ENCODE measurements around the gene OR2A5. TPM values are rescaled to one million over a fixed set of nuclear protein-coding genes. Genes with fewer than 3 reads are reported as not detected.

OR2A5 gene
- total RNA-seq, 4 donors from 2014 or later, result not detected

DNA sequence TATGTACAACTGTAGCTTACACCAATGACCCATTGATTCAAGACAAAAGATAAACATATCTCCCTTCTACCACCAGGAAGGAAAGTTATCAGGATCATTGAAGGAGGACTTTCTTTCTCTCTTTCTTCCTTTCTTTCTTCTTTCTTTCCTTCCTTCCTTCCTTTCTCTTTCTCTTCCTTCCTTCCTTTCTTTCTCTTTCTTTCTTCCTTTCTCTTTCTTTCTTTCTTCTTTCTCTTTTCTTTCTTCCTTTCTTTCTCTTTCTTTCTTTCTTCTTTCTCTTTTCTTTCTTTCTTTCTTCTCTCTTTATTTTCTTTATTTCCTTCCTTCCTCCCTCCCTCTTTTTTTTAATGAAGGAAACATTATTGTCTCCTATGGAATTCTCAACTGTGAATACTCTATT, 50.0 kb downstream of the OR2A5 start:
- no peak for DNase-seq (ENCODE audit: low spot score in 2 of 2)

DNA sequence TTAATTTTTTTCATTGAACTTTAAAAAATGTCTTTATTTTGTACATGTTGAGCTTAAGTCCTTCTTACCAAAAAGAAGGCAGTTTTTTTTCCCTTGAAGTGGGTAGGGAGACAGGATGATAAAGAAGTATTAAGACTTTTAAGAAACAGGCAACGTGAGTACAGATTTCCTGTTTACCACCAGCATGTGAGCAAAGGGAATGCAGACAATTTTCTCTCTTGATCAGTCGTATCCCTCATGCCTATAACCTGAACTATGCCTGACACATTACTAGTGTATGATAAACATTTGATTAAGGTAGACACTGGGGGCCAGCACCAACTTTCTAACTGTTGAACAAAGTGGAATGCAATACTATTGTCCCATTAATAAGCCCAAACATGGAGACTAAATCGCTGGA, 51.9 kb downstream of the OR2A5 start:
- no peak overlapping the region for H3K4me3 ChIP-seq (ENCODE audit: low read depth, poor library complexity, severe bottlenecking)
- no peak for TF ChIP-seq POLR2A (IDR thresholded peaks at IDR 0.05)
- TF ChIP-seq CTCF (IDR thresholded peaks at IDR 0.05), result no peak
- DNase-seq (ENCODE audit: low spot score in 2 of 2), result no peak
- intact Hi-C loops (cut with DNase I; ENCODE audit: low total_unique reads), result no loop called here
- 53 to 59% methylated on average over 3 of the region's 3 CpGs for WGBS, 2 donors

More for the DNA sequence above, 50.0 kb downstream of the OR2A5 start:
- intact Hi-C loops (cut with DNase I; ENCODE audit: low total_unique reads), result no loop called here
- TF ChIP-seq POLR2A (IDR thresholded peaks at IDR 0.05) (no peak), CTCF (IDR thresholded peaks at IDR 0.05) (no peak)
- H3K4me3 ChIP-seq (ENCODE audit: low read depth, poor library complexity, severe bottlenecking), result no peak overlapping the region

GRCh38 chr7:144102041-144102440, 53.3 kb downstream of the OR2A5 start:
- intact Hi-C loops (cut with DNase I; ENCODE audit: low total_unique reads), result no loop called here
- no peak for TF ChIP-seq POLR2A (IDR thresholded peaks at IDR 0.05)
- TF ChIP-seq CTCF (IDR thresholded peaks at IDR 0.05), result no peak
- no peak for DNase-seq (ENCODE audit: low spot score in 2 of 2)
- no peak overlapping the region for H3K4me3 ChIP-seq (ENCODE audit: low read depth, poor library complexity, severe bottlenecking)

GRCh38 chr7:144105211-144105610, 56.5 kb downstream of the OR2A5 start:
- no peak for TF ChIP-seq CTCF (IDR thresholded peaks at IDR 0.05)
- no peak overlapping the region for H3K4me3 ChIP-seq (ENCODE audit: low read depth, poor library complexity, severe bottlenecking)
- intact Hi-C loops (cut with DNase I; ENCODE audit: low total_unique reads), result no loop called here
- DNase-seq (ENCODE audit: low spot score in 2 of 2), result no peak

Other genes starting within 250 kb of the OR2A5 start
- 10 to 100 TPM; 23.1 to 40.9 (median 30.2) TPM for gene TCAF1, start 146.8 kb upstream of the OR2A5 start, total RNA-seq
- gene OR2F2, start 113.7 kb upstream of the OR2A5 start, total RNA-seq, result not detected
- not detected for gene OR2F1, start 94.1 kb upstream of the OR2A5 start, total RNA-seq
- not detected for gene OR6B1, start 48.6 kb upstream of the OR2A5 start, total RNA-seq
- not detected for gene OR2A25, start 20.9 kb downstream of the OR2A5 start, total RNA-seq
- gene OR2A12, start 37.3 kb downstream of the OR2A5 start, total RNA-seq, result not detected
- gene OR2A2, start 60.6 kb downstream of the OR2A5 start, total RNA-seq, result not detected
- gene OR2A14, start 74.2 kb downstream of the OR2A5 start, total RNA-seq, result not detected
- 10 to 100 TPM in 2 of 4 donors, 1 to 10 TPM in 2; 4.8 to 28.2 (median 13.0) TPM for gene CTAGE4, start 134.5 kb downstream of the OR2A5 start, total RNA-seq
- gene ARHGEF35, start 146.9 kb downstream of the OR2A5 start, total RNA-seq, result 10 to 100 TPM; 16.9 to 23.4 (median 20.9) TPM
- under 1 TPM in 1 of 4 donors, not detected in 3; 0.59 TPM for gene OR2A42, start 190.7 kb downstream of the OR2A5 start, total RNA-seq
- gene OR2A7, start 215.8 kb downstream of the OR2A5 start, total RNA-seq, result 10 to 100 TPM; 11.2 to 52.1 (median 19.3) TPM
- gene CTAGE8, start 220.3 kb downstream of the OR2A5 start, total RNA-seq, result 1 to 10 TPM; 1.6 to 9.7 (median 4.5) TPM